ENCODE results near the gene NME3.

NME3 gene

GRCh38 chr16:1794221-1794871 is 23.0 kb upstream of the NME3 start:
- no peak for DNase-seq (ENCODE audit: insufficient read length, low spot score)
- FAIRE-seq, result no peak

DNA sequence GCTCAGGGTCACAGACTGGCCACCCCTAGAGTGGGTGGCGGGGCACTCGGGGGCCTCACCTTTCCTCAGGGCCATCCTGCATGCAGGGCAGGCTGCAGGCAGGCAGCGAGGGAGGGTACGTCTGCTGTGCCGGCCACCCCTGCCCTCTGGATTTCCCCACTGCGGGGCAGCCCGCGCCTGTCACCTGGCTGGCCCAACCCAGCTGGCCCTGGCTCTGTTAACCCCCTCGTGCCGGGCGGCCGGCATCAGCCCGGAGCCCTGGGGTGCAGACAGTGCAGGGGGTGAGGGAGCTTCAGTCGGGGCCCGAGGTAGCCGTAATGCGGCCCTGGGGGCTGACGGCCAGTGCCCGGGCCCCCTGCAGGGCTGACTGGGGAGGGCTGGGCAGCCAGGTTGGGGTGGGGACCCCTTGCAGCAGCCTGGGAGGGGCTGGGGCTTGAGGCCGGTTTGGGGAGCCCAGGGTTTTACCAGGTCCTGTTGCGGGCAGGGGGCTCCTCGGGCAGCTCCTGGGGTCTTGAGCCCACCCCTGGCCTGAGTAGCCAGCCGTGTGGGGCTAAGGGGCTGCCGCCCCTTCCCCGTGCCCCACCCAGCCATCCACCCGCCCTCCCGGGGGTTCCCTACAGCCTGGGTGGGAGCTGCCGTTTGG is 22.4 kb upstream of the NME3 start, which contains the start of gene IGFALS:
IGFALS (minus strand) TSS at position 128 of the 643 bp plus-strand sequence; CDS start at position 75, 53 bp downstream.
- FAIRE-seq (no peak), DNase-seq (ENCODE audit: insufficient read length, low spot score) (no peak)

- FAIRE-seq (no peak), DNase-seq (ENCODE audit: insufficient read length, low spot score) (no peak)
Observed at GRCh38 chr16:1792836-1793577, 21.7 kb upstream of the NME3 start.

GRCh38 chr16:1791943-1792812 is 20.8 kb upstream of the NME3 start:
- no peak for DNase-seq (ENCODE audit: insufficient read length, low spot score)

GRCh38 chr16:1791256-1791942 is 20.1 kb upstream of the NME3 start:
- no peak for DNase-seq (ENCODE audit: insufficient read length, low spot score)
- no peak for FAIRE-seq

More at GRCh38 chr16:1791943-1792812, 20.8 kb upstream of the NME3 start:
- FAIRE-seq, result no peak

GRCh38 chr16:1790611-1791255 is 19.4 kb upstream of the NME3 start:
- no peak for FAIRE-seq
- no peak for DNase-seq (ENCODE audit: insufficient read length, low spot score)

GRCh38 chr16:1790261-1790610 is 18.9 kb upstream of the NME3 start:
- FAIRE-seq (no peak), DNase-seq (ENCODE audit: insufficient read length, low spot score) (no peak)

DNA sequence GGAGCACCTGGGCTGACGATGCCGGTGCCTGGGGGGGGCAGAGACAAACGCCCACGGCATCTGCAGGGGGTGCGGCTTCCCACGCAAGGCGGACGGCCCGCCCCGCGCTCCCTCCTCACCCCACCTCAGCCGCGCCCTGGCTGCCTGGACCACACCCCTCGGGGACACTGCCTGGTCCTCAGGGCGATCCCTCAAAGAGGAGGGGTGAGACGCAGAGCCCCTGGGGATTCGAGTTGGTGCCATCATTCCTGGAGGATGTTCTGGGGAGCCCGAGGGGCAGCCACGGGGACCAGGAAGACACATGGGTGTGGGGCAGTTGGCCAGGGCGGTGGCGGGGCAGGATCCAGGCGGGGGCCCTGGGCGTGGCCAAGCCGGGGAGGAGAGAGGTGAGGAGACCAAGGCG is 18.3 kb upstream of the NME3 start:
- FAIRE-seq (no peak), DNase-seq (ENCODE audit: insufficient read length, low spot score) (no peak)

- DNase-seq (ENCODE audit: insufficient read length, low spot score) (no peak), FAIRE-seq (no peak)
Observed at GRCh38 chr16:1788708-1789100, 17.4 kb upstream of the NME3 start.

GRCh38 chr16:1788095-1788707 is 16.9 kb upstream of the NME3 start:
- no peak for FAIRE-seq
- no peak for DNase-seq (ENCODE audit: insufficient read length, low spot score)

DNA sequence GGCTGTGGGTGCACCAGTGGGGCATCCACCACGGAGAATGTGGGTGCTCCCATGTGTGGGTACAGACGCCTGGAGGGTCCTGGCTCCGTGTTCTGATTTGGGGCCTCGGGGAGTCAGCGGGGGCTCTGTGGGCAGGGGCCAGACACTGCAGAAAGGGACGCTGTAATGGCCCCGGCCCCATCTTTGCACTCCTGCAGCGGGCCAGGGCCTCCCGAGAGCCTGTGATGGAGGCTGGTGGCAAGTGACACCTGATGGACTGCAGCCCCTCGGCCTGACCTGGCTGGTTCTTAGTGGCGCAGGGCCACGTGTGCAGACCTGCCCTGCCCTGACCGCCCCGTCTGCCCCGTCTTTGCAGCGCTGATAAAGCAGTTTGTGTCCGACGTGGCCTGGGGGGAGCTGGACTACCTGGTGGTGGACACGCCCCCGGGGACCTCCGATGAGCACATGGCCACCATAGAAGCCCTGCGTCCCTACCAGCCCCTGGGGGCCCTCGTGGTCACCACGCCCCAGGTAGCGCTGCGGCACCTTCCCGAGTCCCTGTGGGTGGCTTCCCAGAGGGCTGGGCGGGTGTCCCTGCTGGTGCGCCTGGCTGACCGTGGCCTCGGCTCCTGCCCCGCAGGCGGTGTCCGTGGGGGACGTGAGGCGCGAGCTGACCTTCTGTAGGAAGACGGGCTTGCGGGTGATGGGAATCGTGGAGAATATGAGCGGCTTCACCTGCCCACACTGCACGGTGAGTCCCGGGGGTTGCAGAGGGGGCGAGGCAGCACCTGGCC is 16.2 kb upstream of the NME3 start:
- no peak for FAIRE-seq
- no peak for DNase-seq (ENCODE audit: insufficient read length, low spot score)

GRCh38 chr16:1787056-1787321 is 15.6 kb upstream of the NME3 start:
- DNase-seq (ENCODE audit: insufficient read length, low spot score), result no peak
- no peak for FAIRE-seq

DNA sequence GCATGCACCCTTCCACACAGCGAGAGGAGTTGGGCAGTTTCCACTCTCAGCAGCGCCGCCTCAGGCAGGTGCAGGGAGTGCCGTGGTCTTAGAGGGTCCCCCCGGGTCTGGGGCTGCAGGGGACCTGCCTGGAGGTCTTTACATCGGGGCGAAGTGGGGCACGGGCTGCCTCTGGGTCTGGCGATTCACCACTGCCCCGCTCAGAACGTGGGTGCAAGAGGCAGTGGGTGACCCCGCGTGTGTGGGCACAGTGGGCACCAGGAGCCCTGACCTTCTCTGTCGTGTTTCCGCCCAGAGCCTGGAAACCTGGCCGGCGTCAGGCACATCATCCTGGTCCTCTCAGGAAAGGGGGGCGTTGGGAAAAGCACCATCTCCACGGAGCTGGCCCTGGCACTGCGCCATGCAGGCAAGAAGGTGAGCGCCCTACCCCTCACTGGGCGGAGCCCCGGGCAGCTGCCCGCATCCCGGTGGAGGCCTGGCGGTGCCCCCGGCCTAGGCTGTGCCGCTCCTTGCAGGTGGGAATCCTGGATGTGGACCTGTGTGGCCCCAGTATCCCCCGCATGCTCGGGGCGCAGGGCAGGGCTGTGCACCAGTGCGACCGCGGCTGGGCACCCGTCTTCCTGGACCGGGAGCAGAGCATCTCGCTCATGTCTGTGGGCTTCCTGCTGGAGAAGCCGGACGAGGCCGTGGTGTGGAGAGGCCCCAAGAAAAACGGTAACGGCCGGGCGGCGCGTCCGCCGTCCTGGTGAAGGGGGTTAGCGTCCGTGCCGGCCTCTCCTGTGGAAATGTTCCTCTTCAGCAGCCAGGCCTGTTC is 15.1 kb upstream of the NME3 start:
- FAIRE-seq, result no peak
- DNase-seq (ENCODE audit: insufficient read length, low spot score), result no peak

- FAIRE-seq (no peak), DNase-seq (ENCODE audit: insufficient read length, low spot score) (no peak)
Observed at GRCh38 chr16:1785846-1786170, 14.5 kb upstream of the NME3 start.

- no peak for DNase-seq (ENCODE audit: insufficient read length, low spot score)
Observed at GRCh38 chr16:1784977-1785845, 13.9 kb upstream of the NME3 start.

GRCh38 chr16:1782408-1783264 is 11.3 kb upstream of the NME3 start, which contains the start of the genes NUBP2 and SPSB3:
Gene NUBP2, plus strand, starts transcription at chr16:1782960. Its CDS starts 61 bp downstream, at chr16:1783021.
Gene SPSB3, minus strand, starts transcription at chr16:1782571. Its CDS starts 1,088 bp downstream, at chr16:1781483.
- peak; percentile 100 for FAIRE-seq

More at GRCh38 chr16:1784977-1785845, 13.9 kb upstream of the NME3 start:
- FAIRE-seq, result no peak

More at GRCh38 chr16:1782408-1783264, 11.3 kb upstream of the NME3 start, which contains the start of the genes NUBP2 and SPSB3:
- peak; percentile 100 for DNase-seq (ENCODE audit: insufficient read length, low spot score)
